ENCODE results near the gene CEP89. TPM values are rescaled to one million over a fixed set of nuclear protein-coding genes. Genes with fewer than 3 reads are reported as not detected.
A peak's percentile ranks its signal among the peaks of the same experiment; 100 is the strongest.
"Not testable (repeated sequence)": the region's sequence is repeated elsewhere in the genome, so short reads cannot be mapped to it uniquely, and the experiment has no call there.

The CEP89 gene
- 25.8 TPM for polyA plus RNA-seq (2013, experiment 1 of 2)
- 24.9 TPM for polyA plus RNA-seq (2013, experiment 2 of 2)

DNA sequence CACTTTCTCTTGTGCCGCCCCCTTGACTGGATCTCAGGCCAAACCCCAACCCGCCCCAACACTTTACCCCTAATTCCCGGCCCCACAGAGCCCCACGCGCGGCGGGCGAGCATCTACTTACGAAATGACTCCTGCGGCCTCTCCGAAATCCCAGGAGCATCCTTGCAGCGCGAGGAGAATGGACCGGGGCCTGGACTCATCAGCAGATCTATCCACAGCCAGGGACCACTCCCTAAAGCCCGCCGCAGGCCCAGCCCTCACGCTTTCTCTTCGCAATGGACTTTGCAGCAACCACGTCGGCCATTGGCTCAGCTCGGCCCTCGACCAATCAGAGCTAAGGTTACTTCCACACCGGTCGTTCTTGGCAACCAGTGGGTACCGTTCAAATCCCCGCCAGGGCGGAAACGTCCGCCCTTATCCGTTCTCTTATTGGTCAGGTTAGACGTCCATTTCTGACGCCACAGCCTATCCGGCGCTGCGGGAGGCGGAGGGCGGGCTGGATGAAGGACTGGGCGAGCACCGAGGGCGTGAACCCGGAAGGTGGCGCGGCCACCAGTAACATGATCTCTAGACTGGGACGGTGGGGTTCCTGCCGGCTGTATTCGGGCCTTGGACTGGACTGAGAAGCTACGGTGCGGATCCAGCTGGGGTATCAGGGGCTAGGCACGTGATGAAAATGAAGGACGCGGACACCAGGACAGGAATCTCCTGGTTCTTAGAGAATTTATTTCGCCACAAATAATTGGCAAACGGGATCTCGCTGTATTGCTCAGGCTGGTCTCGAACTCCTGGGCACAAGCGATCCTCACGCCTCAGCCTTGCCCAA, at the start of gene CEP89, which contains the start of gene FAAP24:
Gene CEP89, minus strand, starts transcription at position 244 of the 826 bp plus-strand sequence. Its CDS starts 84 bp downstream, at position 160.
Gene FAAP24, plus strand, starts transcription at position 528 of the 826 bp plus-strand sequence. CDS start 955 bp downstream, outside the sequence.
- WGBS, 2 donors (ENCODE audit: extremely low coverage in 2 of 2, insufficient read length in 2 of 2, insufficient replicate concordance in 1 of 2), result no CpG with 5 or more reads among the region's 57 CpGs
- no peak within 1 kb of the TSS for H3K27ac ChIP-seq (replicated peaks; ENCODE audit: low read length)

DNA sequence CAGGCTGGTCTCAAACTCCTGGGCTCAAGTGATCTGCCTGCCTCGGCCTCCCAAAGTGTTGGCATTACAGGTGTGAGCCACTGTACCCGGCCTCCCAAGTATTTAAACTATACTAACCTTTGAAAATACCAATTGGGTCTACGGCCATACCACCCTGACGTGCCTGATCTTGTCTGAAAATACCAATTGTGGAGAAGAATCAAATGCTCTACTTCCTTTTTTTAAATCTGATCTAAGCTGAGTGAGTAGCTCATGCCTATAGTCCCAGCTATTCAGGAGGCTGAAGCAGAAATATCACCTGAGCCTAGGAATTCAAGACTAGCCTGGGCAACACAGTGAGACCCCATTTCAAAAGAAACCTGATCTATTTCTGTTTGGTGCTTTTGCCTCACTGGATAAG, 39.1 kb upstream of the CEP89 start:
- not testable (repeated sequence) for H3K79me1 ChIP-seq (ENCODE audit: low read depth, low read length); H3K27me3 ChIP-seq (ENCODE audit: control insufficient read depth in 3 of 3, insufficient read depth in 3 of 3, low read depth in 1 of 3, low read length in 3 of 3); H2AFZ ChIP-seq (ENCODE audit: low read length); H3K14ac ChIP-seq (ENCODE audit: low read length); H3K4ac ChIP-seq (ENCODE audit: low read length); H3K4me3 ChIP-seq (ENCODE audit: low read length in 2 of 2); H3K18ac ChIP-seq (ENCODE audit: low read length); H3K23ac ChIP-seq (ENCODE audit: low read depth, low read length, poor library complexity); H3K9ac ChIP-seq (ENCODE audit: low read depth, low read length, poor library complexity); DNase-seq (ENCODE audit: low spot score); H3K4me2 ChIP-seq (ENCODE audit: insufficient read depth, low read length, poor library complexity, severe bottlenecking); H2AK5ac ChIP-seq (ENCODE audit: low read depth, low read length); H2BK15ac ChIP-seq (ENCODE audit: low read length); H4K8ac ChIP-seq (ENCODE audit: low read depth, low read length); H3K4me1 ChIP-seq (ENCODE audit: control insufficient read depth in 2 of 2, insufficient read depth in 1 of 2, low read depth in 1 of 2, low read length in 2 of 2); H4K91ac ChIP-seq (ENCODE audit: low read depth, low read length, poor library complexity); H2BK5ac ChIP-seq (ENCODE audit: low read length); H2BK120ac ChIP-seq (ENCODE audit: low read depth, low read length); H3K27ac ChIP-seq (replicated peaks; ENCODE audit: low read length); H3K9me3 ChIP-seq (replicated peaks in 1 of 2; ENCODE audit: control insufficient read depth in 2 of 2, insufficient read depth in 1 of 2, low read depth in 1 of 2, low read length in 2 of 2); H2BK12ac ChIP-seq (ENCODE audit: low read length)
- no CpG with 5 or more reads among the region's 4 CpGs for whole genome bisulfite sequencing, 2 donors (ENCODE audit: extremely low coverage in 2 of 2, insufficient read length in 2 of 2, insufficient replicate concordance in 1 of 2)
- peaks cover 0 to 18% of the 10 kb centered on the region in 2 donors for H3K36me3 ChIP-seq (replicated peaks in 1 of 2; ENCODE audit: control insufficient read depth in 2 of 2, insufficient read depth in 2 of 2, low read length in 2 of 2)

More for the DNA sequence above, at the start of gene CEP89, which contains the start of gene FAAP24:
- Histone ChIP-seq H3K4me3 (ENCODE audit: low read length in 2 of 2) (peak within 1 kb of the TSS; percentile 67 to 89), H2AK5ac (ENCODE audit: low read depth, low read length) (peak within 1 kb of the TSS; percentile 83), H2BK120ac (ENCODE audit: low read depth, low read length) (no peak within 1 kb of the TSS), H3K18ac (ENCODE audit: low read length) (no peak within 1 kb of the TSS), H2BK15ac (ENCODE audit: low read length) (no peak within 1 kb of the TSS), H4K91ac (ENCODE audit: low read depth, low read length, poor library complexity) (no peak within 1 kb of the TSS), H3K4me2 (ENCODE audit: insufficient read depth, low read length, poor library complexity, severe bottlenecking) (peak within 1 kb of the TSS; percentile 75), H3K9me3 (replicated peaks in 1 of 2; ENCODE audit: control insufficient read depth in 2 of 2, insufficient read depth in 1 of 2, low read depth in 1 of 2, low read length in 2 of 2) (no peaks in the 10 kb centered on the region), H3K27me3 (ENCODE audit: control insufficient read depth in 3 of 3, insufficient read depth in 3 of 3, low read depth in 1 of 3, low read length in 3 of 3) (no peaks in the 10 kb centered on the region), H3K23ac (ENCODE audit: low read depth, low read length, poor library complexity) (peak within 1 kb of the TSS; percentile 25), H3K14ac (ENCODE audit: low read length) (no peak within 1 kb of the TSS), H3K79me1 (ENCODE audit: low read depth, low read length) (peaks cover 5% of the 10 kb centered on the region), H2BK5ac (ENCODE audit: low read length) (no peak within 1 kb of the TSS), H4K8ac (ENCODE audit: low read depth, low read length) (no peak within 1 kb of the TSS), H2AFZ (ENCODE audit: low read length) (peak within 1 kb of the TSS; percentile 90), H3K36me3 (replicated peaks in 1 of 2; ENCODE audit: control insufficient read depth in 2 of 2, insufficient read depth in 2 of 2, low read length in 2 of 2) (peaks cover 3 to 40% of the 10 kb centered on the region in 2 donors), H3K4me1 (ENCODE audit: control insufficient read depth in 2 of 2, insufficient read depth in 1 of 2, low read depth in 1 of 2, low read length in 2 of 2) (peaks cover 0 to 3% of the 10 kb centered on the region in 2 donors), H2BK12ac (ENCODE audit: low read length) (no peak within 1 kb of the TSS), H3K9ac (ENCODE audit: low read depth, low read length, poor library complexity) (peak within 1 kb of the TSS; percentile 92), H3K4ac (ENCODE audit: low read length) (no peak within 1 kb of the TSS)
- DNase-seq (ENCODE audit: low spot score), result peak; percentile 99

DNA sequence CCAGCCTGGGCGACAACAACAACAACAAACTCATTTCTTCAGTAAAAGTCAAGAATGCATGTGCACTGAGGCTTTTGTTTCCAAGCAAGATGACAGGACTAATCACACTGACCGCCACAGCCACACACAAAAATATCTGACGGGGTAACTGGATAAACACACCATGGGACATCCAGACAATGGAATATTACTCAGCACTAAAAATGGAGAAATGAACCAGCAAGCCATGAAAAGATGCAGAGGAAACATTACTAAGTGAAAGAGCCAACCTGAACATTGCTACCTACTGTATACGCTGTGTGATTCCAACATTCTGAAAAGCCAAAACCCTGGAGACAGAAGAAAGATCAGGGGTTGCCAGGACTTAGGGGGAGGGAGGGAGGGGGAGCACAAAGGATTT, 37.0 kb upstream of the CEP89 start:
- Histone ChIP-seq H3K4me1 (ENCODE audit: control insufficient read depth in 2 of 2, insufficient read depth in 1 of 2, low read depth in 1 of 2, low read length in 2 of 2) (no peaks in the 10 kb centered on the region), H3K9me3 (replicated peaks in 1 of 2; ENCODE audit: control insufficient read depth in 2 of 2, insufficient read depth in 1 of 2, low read depth in 1 of 2, low read length in 2 of 2) (no peaks in the 10 kb centered on the region), H3K27me3 (ENCODE audit: control insufficient read depth in 3 of 3, insufficient read depth in 3 of 3, low read depth in 1 of 3, low read length in 3 of 3) (no peaks in the 10 kb centered on the region), H3K18ac (ENCODE audit: low read length) (no peak overlapping the region), H2BK12ac (ENCODE audit: low read length) (no peak overlapping the region), H2BK15ac (ENCODE audit: low read length) (no peak overlapping the region), H3K9ac (ENCODE audit: low read depth, low read length, poor library complexity) (no peak overlapping the region), H3K27ac (replicated peaks; ENCODE audit: low read length) (no peak overlapping the region), H2BK5ac (ENCODE audit: low read length) (no peak overlapping the region), H2AK5ac (ENCODE audit: low read depth, low read length) (no peak overlapping the region), H2BK120ac (ENCODE audit: low read depth, low read length) (no peak overlapping the region), H3K23ac (ENCODE audit: low read depth, low read length, poor library complexity) (no peak overlapping the region), H3K4me3 (ENCODE audit: low read length in 2 of 2) (no peak overlapping the region), H4K91ac (ENCODE audit: low read depth, low read length, poor library complexity) (no peak overlapping the region), H4K8ac (ENCODE audit: low read depth, low read length) (no peak overlapping the region), H3K14ac (ENCODE audit: low read length) (no peak overlapping the region), H3K4me2 (ENCODE audit: insufficient read depth, low read length, poor library complexity, severe bottlenecking) (no peak overlapping the region), H3K4ac (ENCODE audit: low read length) (no peak overlapping the region), H2AFZ (ENCODE audit: low read length) (no peak overlapping the region), H3K79me1 (ENCODE audit: low read depth, low read length) (no peaks in the 10 kb centered on the region), H3K36me3 (replicated peaks in 1 of 2; ENCODE audit: control insufficient read depth in 2 of 2, insufficient read depth in 2 of 2, low read length in 2 of 2) (peaks cover 0 to 20% of the 10 kb centered on the region in 2 donors)
- no CpG with 5 or more reads among the region's 4 CpGs for WGBS, 2 donors (ENCODE audit: extremely low coverage in 2 of 2, insufficient read length in 2 of 2, insufficient replicate concordance in 1 of 2)
- DNase-seq (ENCODE audit: low spot score), result no peak

DNA sequence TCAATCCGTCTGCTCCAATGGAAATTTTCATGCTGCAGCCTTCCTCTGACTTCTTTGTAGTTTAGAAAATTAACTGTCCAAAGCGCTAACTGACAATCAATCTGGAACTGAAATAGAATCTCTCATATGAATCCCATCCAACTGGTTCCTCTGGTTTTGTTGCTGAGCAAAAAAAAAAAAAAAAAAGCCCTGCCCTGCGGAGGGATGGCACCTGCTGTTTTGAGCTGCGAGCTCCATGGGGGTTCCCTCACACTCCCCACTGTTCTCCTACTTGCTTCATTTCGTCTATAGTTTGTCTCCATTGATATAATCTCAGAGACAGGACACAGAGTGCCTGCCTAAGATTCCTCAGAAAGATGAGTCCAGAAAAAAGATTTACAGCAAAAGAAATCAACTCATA, 33.7 kb upstream of the CEP89 start:
- no peaks in the 10 kb centered on the region for H3K27me3 ChIP-seq (ENCODE audit: control insufficient read depth in 3 of 3, insufficient read depth in 3 of 3, low read depth in 1 of 3, low read length in 3 of 3)
- no peak overlapping the region for H2AK5ac ChIP-seq (ENCODE audit: low read depth, low read length)
- no CpG with 5 or more reads among the region's 5 CpGs for WGBS, 2 donors (ENCODE audit: extremely low coverage in 2 of 2, insufficient read length in 2 of 2, insufficient replicate concordance in 1 of 2)
- H3K4me3 ChIP-seq (ENCODE audit: low read length in 2 of 2), result no peak overlapping the region
- H3K9ac ChIP-seq (ENCODE audit: low read depth, low read length, poor library complexity), result no peak overlapping the region
- no peak overlapping the region for H3K18ac ChIP-seq (ENCODE audit: low read length)
- no peaks in the 10 kb centered on the region for H3K79me1 ChIP-seq (ENCODE audit: low read depth, low read length)
- no peak overlapping the region for H3K4ac ChIP-seq (ENCODE audit: low read length)
- no peak overlapping the region for H2BK5ac ChIP-seq (ENCODE audit: low read length)
- H3K14ac ChIP-seq (ENCODE audit: low read length), result no peak overlapping the region
- H2BK12ac ChIP-seq (ENCODE audit: low read length), result no peak overlapping the region
- no peak overlapping the region for H3K23ac ChIP-seq (ENCODE audit: low read depth, low read length, poor library complexity)
- H2BK15ac ChIP-seq (ENCODE audit: low read length), result no peak overlapping the region
- H3K27ac ChIP-seq (replicated peaks; ENCODE audit: low read length), result no peak overlapping the region
- peaks cover 0 to 10% of the 10 kb centered on the region in 2 donors for H3K36me3 ChIP-seq (replicated peaks in 1 of 2; ENCODE audit: control insufficient read depth in 2 of 2, insufficient read depth in 2 of 2, low read length in 2 of 2)
- H3K4me1 ChIP-seq (ENCODE audit: control insufficient read depth in 2 of 2, insufficient read depth in 1 of 2, low read depth in 1 of 2, low read length in 2 of 2), result no peaks in the 10 kb centered on the region
- no peak overlapping the region for H4K8ac ChIP-seq (ENCODE audit: low read depth, low read length)
- no peak for DNase-seq (ENCODE audit: low spot score)
- no peaks in the 10 kb centered on the region for H3K9me3 ChIP-seq (replicated peaks in 1 of 2; ENCODE audit: control insufficient read depth in 2 of 2, insufficient read depth in 1 of 2, low read depth in 1 of 2, low read length in 2 of 2)
- no peak overlapping the region for H3K4me2 ChIP-seq (ENCODE audit: insufficient read depth, low read length, poor library complexity, severe bottlenecking)
- no peak overlapping the region for H4K91ac ChIP-seq (ENCODE audit: low read depth, low read length, poor library complexity)
- no peak overlapping the region for H2AFZ ChIP-seq (ENCODE audit: low read length)
- H2BK120ac ChIP-seq (ENCODE audit: low read depth, low read length), result no peak overlapping the region

Data from neuronal stem cell (in vitro differentiated cells).